CD4-positive, alpha-beta T cell treated with Interleukin-6 at 100 ng/mL for 8 hours (primary cell): Measurements from ENCODE around the gene GLRA3.
"Not testable (repeated sequence)": the region's sequence is repeated elsewhere in the genome, so short reads cannot be mapped to it uniquely, and the experiment has no call there.

Experiments
- DNase-seq: peaks from one replicate; pipeline ENCODE4 v3.0.0-alpha.2; 2020; ENCODE audit warnings: mixed read lengths, low spot score

GLRA3 gene

DNA sequence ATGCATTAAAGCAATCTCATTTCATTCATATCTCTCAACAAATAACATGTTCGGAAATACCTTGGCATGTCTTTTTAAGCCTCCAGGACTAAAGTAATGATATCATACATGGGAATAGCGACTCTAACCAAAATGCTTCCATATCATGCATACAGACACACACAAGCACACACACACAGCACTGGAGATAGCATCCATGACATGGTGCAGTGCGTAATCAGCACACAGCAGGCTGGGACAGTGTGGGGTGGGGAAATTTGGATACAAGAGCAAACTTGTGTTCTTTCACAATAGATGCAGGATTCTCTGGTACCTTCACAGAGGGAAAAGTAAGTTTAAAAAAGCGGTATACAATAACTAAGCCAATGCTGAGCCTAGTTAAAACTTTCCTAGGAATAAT lies 174.4 kb downstream of the GLRA3 start:
- DNase-seq: no peak

DNA sequence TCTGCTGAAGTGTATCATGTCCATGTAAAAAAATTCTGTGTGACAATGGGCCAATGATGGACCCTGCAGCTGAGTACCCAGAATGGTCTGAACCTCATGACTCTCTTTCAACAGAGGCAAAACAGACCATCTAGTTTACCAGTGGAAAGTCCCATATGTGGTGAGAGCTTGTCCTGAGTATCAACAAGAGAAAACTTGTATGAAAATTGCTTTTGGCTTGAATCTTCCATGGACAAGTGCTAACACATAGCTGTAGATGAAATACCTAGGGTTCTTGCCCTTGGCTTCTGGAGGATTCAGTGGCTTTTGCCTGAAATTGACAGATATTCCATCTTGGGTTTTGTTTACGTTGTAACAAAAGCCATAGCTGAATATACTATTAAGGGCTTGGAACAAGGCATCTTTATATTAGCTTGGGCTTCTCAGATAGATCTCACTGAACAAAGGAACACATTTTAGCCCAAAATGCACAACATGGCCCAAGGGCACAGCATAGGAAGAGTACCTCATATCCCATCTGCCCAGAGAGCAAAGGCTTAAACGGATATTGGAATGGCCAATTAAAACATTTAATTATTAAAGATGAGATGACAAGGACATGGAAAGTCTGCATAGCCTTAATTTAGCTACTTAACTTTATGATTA lies 178.2 kb downstream of the GLRA3 start:
- no peak for DNase-seq

DNA sequence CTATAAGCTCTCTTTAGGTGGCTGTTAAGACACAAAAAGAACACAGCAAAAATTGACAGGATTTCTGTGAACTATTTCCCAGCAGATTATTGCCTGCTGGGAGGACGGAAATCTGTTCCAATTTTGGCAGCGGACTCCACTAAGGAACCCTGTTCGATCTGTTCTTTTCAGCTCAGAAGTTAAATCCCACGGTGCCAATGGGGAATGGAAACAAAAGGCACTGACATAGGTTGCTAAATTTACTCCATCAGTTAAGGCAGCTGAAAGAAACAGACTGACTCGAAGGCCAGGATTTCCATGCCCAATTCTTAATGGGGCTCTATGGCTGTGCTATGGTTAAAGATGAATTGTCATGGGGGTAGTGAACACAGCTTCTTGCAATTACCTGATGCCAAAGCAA lies 180.2 kb downstream of the GLRA3 start:
- DNase-seq: no peak

DNA sequence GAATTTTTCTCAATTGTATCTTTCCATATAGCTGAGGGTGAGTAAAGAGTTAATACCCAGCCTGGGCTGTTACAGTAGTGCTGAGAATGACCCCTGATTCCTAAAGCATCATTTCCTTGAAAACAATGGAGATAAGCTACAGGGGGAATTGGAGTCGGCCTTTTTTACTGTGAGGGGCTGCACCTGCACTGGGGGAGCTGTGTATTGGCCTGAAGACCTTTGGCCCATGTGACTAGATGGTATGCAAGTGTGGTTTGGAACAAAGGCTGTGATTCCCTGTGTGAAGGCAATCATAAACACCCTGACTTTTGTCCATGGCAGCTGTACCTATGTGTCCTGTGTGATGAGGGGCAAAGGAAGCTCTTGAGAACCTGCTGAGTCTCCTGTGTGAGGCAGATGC lies 182.7 kb downstream of the GLRA3 start:
- no peak for DNase-seq

DNA sequence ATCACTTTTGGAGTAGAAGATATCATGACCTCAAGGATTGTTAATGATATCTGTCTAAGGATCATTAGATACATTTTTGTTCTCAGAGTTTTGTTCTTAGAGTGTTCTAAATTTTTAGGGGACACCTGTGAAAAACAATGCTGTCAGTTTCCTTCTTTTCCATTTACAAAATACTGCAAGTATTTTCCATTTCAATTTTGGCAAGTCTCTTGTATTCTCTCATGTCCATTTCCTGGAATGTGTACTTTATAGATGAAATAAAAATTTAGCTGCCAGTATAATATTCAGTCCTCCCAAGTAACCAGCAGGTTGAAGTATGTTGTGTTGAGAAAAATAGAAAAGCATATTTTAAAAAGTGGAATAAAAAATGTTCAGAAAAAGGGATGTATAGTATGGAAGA lies 188.9 kb downstream of the GLRA3 start:
- DNase-seq: no peak

DNA sequence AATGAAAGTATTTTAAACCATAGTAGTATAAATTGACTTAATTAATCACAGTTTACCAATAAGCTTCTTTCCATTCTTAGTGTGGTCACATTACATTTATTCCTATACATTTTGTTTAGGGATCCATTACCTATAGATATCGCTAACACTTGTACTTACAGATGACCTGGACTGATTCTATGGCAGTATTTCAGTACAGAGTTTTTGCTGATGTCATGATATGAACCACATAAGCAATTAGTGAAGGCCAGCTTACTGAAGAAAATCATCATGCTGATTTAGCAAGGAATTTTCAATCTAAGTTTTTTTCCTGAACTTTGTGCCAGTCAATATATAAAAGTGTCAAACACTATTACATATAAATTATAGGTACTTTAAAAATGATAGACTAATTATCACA lies 193.3 kb downstream of the GLRA3 start:
- DNase-seq: no peak

DNA sequence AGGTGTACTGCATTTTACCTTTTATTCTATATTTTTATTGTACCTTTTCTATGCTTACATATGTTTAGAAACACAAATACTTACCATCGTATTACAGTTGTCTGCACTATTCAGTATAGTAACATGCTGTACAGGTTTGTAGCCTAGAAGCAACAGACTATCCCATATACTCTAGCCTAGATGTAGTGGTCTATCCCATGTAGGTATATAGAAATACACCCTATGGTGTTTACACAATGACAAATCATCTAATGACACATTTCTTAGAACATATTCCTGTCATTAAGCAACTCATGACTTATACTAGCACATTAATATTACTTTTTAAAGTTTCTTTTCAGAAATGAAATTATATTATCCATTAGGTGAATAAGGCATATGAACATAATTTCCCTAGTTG lies 195.6 kb downstream of the GLRA3 start:
- DNase-seq: no peak

DNA sequence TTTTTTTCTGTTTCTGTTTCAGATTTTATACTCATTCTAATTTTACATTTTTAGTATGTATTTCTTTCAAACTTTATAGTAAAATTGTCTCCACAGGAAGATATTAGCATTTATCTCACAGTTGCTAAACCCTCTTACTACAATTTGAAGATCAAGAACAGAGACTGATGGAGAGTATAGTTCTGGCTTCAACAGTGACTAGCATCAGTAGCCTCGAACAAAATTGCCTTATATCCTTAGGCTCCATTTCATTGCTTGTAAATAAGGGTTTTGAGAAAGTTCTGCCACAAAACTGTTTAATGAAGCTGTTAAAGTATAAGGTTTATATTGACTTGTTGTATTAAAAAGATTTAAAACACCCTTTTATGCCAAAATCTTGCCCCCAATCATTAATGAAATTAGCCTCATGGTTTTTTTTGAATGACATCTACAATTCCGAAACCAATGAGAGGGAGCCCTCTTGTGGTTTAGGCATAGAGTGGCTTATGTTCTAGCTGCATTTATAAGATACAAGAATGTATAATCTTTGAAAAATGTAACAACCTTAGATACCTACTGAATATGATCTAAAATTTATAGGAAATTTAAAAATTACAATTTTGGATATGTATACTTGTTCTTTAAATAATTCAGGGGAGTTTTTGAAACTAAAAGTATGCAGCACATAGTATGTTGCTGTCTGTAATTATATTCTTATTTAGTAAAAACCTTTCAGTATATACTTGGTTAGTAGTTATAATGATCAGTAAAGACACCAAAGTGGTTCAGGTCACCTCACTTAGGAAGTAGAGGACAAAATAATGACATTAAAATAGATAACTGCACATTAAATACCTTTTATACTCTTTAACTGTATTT lies 196.9 kb downstream of the GLRA3 start:
- DNase-seq: peak; percentile 12

DNA sequence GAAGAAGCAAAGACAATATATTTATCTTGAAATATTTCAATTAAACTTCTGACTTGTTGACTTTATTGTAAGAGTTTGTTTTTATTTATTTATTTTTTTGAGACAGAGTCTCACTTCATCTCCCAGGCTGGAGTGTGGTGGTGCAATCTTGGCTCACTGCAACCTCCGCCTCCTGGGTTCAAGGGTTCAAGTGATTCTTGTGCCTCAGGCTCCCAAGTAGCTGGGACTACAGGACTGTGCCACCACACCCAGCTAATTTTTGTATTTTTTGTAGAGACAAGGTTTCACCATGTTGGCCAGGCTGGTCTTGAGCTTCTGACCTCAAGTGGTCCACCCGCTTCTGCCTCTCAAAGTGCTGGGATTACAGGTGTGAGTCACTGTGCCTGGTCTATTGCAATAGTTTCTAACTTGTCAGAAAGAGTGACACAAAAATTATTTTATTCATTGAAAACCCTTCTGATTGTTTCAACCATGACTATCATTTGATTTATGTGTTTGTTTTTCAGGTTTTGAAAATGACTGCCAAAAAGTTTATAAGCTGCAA lies 199.1 kb downstream of the GLRA3 start:
- not testable (repeated sequence) for DNase-seq

DNA sequence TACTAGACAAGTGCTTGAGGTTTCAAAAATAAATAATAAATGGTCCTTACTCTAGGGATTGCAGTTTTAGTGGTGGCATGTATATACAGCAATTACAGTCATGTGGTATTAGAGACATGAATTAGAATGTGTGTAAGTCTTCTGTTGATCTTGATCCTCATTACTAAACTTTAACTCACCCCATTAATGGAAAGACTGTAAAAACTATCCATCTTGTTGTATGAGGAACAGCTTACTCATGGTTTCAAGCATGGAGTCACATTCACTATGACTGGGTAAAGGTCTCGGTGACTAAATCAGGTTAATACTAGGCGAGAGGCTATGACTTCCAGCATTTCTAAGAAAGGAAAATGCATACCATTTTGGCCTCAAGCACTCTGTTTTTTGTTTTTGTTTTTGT lies 199.8 kb downstream of the GLRA3 start:
- no peak for DNase-seq

DNA sequence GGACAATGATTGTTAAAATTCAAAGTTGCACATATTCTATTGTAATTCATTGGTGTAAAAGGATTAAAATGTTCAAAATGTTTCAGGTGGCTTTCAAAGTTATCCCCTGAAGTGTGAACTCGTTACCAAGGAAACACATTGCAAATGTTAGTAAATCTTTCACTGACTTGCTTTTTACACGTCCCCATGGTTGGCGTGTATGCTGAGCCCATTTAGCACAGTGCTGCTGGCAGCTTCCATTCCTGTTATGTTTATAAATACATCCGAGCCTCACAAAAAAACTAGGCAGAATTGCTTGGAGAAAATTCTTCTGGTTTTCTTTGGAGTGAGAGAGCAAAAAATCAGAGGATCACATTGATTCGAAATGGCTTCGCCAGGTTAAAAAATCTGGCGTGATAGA lies 200.9 kb downstream of the GLRA3 start:
- DNase-seq: no peak

DNA sequence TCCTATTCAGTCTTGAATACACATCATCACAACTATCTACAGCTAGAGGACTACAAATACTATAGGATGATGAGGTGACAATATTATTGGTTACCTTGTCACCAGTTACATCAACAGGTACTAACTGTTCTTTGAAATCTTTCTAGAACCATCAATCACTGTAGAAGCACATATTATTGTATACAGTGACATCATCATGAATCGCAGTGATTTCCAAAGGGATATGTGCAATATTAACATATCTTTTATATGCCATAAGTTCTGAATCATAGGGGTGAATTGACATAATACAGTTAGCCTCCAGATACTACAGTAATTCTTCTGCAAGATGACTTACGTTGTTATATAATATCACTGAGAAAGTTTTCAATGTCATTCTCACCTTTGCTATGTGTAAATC lies 201.6 kb downstream of the GLRA3 start:
- DNase-seq: no peak

DNA sequence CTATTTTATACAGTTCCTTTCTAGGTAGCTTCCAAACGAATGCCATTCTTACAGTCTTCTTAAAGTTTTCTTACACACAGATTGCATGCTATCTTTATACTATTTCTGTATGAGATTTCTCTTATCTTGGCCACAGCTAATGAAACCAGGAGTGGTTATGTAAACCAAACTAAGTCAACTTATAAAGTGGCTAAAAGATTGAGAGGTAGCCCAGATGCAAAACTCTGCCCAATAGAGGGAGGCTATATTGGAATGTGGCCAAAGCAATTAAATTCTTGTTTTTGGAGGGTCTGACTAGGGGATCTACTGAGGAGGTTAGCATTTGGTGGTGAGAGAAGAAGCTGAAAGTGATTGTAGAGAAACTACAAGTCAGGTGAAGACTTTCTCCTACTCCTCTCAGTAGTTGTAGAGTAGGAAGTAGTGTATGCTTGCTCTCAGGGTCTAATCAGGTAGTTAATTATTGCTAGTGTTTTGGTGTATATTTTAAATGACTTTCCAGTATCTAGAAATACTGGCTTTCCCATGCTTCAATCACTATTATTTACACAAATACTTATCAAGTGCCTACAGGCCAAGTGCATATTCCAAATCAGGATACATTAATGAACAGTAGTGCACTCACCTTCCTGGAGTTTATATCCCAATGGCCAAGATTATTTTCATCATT lies 202.6 kb downstream of the GLRA3 start:
- no peak for DNase-seq

DNA sequence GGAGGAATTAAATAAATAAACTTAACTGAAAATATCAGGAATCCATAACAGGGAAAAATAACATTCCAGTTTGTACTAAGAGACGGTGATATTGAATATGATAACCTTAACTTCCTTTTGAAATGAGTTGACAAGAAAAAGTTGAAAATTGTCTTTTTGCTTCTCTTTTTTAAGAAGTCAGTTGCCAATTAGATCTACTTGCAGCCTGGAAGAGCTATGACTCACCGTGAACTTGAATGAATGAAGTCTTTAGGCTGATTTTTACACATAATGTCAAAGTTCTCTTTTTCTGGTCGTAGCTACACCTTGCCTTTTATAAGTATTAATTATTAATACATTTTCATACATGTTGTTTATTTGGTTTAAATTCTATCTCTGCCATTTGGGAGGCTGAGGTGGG lies 212.4 kb downstream of the GLRA3 start:
- no peak for DNase-seq

DNA sequence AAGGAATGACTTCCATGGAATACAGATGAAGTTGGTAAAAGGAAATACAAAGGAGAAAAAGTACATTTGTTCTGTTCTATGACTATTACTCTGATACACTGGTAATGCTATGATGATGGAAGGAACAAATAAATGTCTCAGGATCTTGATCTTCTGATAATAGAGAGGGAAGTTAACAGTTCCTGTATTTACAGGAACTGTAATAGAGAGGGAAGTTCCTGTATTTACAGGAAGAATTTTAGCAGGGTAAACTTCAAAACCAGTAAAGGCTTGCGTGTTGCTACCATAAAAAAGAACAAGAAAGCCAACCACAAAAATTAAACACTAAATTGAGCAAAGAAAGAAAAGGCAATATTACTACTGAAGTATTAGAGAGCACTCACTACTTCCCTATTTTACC lies 215.1 kb downstream of the GLRA3 start:
- DNase-seq: no peak

DNA sequence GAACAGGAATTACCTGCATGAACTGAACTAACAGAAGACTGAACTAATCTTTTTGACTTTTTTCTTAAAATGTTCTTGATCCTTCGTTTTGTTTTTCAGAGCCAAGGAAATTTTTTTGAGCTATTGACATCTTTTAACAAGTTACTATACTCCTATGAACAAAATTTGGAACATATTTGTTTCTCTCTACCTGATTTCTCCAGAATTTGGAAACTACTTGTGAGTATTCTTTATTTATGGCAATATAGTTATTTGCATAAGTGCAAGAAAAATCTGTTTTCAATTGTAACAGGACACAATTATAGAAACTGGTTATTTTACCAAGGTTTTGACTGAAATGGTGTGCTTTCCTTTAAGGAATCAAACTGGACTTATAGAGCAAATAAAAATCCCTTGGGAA lies 217.3 kb downstream of the GLRA3 start:
- DNase-seq: no peak

DNA sequence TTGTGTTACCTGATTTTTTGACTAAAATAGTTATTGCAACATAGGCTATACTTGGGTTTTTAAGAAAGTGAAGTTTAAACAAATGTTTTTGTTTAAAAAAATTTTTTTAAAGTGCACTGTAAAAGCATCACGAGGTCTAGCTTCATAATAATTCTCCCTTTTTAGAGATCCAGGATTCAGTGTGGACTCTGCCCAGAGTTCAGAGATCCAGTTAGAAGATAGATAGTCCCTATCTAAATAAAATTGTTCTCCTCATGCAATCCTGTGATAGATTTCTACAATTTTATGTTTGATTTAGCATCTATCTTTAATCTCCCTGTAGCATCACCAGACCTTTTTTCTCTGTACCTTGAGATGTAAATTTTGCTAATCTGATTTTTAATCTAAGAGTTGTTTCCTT lies 221.3 kb downstream of the GLRA3 start:
- no peak for DNase-seq

DNA sequence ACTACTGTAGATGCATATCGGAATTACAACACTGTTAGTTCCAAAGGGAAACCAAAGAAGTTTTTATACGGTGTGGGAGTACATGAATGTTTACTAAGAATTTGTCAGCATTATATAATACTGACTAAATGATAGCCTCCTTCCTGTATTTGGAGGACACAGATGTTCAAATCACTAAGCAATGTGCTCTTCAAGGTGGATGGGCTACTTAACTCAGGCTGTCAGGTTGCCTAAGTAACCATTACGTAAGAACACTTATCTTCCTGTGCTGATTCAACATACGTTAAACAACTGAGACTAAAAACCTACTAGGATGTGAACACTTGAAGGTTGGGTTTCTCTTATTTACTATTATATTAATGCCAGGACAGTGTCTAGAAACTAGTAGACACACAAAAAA lies 224.8 kb downstream of the GLRA3 start:
- DNase-seq: no peak

DNA sequence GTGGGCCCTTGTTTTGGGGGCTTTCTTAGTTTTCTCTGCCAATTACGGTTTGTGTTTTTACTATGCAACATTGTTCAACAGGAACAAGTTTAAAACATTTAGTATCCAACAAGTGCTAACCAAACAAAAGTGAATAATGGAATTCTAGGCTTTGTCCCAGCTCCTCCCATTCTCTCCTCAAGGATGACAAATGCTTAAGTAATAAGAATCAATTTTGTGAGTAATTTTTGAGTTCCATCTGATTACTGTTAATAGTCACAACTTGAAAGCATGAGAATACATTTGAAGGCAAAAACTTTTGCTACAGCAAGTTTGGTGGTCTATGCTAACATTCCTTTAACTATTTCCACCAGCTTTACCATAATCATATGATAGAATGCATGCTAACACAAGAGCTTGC lies 228.7 kb downstream of the GLRA3 start:
- no peak for DNase-seq

DNA sequence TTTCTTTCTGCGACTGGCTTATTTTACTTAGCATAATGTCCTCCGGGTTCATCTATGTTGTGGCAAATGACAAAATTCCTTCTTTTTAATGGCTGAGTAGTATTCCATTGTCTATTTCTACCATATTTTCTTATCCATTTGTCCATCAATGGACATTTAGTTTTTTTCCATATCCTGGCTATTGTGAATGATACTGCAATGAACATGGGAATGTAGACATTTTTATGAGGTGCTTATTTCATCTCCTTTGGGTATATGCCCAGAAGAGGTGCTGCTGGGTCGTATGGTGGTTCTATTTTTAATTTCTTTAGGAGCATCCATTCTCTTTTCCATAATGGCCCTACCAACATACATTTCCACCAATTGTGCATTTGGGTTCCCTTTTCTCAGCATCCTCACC lies 230.2 kb downstream of the GLRA3 start:
- no peak for DNase-seq

DNA sequence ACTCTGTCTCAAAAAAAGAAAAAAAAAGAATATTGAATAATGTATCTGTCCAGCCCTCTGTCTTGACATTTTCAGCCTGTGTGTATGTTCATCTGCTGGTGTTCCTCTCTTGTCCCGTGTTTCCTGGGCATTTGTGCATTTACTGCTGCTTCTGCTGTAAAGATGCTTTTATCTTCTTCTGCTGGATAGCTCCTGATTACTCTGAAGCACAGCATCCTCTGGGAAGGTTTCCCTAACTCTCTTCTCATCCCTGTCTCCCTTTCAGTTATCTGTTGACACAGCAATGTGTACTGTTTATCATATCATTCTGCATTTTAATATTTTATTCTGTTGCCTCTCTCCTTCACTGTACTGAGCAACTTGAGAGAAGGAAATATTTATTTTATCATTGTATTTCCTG lies 232.5 kb downstream of the GLRA3 start:
- DNase-seq: no peak

DNA sequence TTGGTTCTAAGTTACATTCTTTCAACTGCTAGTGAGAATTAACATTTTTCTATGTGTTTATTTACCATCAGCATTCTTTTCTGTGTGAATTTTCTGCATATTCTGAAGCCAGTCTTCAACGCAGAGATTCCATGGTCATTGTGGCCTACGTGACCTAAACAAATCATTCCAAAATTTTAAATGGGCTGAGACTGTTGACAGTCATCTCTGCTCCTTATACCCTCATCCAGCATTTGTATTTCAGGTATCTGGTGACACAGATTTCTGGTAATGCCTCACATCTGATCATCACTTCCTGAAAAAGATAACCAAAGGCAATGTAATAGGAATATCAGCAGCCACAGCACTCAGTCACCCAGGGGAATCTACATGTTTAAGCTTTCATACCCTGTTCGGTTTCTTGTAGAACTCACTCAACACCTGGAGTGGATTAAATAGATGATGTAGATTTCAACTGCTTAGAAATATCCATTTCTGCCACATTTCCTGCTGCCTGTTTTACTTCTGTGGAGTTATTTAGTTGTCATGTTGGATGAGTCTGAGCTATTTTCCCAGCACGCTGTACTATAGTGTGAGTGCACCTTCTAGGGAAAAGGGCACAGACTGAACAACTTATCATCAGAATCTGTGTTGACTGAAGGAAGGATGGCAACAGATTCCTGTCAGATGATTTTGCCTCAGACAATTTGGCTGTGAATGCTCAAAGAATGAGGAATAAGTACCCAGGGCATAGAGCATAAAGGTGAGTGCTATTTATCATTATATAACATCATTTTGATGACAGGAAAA lies 233.7 kb downstream of the GLRA3 start:
- DNase-seq: no peak
